ENCODE data around the gene RNF215.

The RNF215 gene

DNA sequence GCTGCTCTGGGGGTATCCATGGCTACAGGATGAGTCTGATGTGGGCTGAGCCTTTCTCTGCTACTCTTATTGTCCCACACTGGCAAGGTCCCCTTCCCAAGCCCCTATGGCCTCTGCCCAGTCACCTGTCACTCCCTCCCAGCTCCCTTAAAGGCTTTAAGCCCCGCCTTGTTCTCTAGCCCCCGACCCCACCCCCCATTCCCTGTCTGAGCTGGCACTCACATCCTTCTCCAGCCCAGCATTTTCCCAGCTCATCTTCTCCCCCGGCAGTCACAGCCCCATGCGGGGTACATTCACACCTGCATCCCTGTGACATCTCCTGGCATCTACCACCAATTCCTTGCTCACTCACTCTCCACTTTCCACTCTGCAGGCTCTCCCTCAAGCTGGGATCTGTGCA lies 42.7 kb upstream of the RNF215 start:
- Histone ChIP-seq H3K4me1 (ENCODE audit: low read length) (peaks cover 2% of the 10 kb centered on the region), H3K79me2 (ENCODE audit: low read length) (no peaks in the 10 kb centered on the region), H3K9me3 (replicated peaks; ENCODE audit: insufficient read depth, low read length) (no peaks in the 10 kb centered on the region), H3K27ac (ENCODE audit: low read length) (no peak overlapping the region), H3K4me3 (ENCODE audit: low read length) (no peak overlapping the region), H3K36me3 (replicated peaks; ENCODE audit: insufficient read depth, low read length) (no peaks in the 10 kb centered on the region), H3K9ac (ENCODE audit: low read length) (no peak overlapping the region), H3K4me2 (ENCODE audit: low read depth, low read length) (no peak overlapping the region), H3K27me3 (replicated peaks; ENCODE audit: insufficient read depth, low read length) (0 out of 2 replicates have a peak, but pooled peaks cover 3% of the 10 kb centered on the region), H3F3A (ENCODE audit: insufficient read depth, low read length) (peaks cover 12% of the 10 kb centered on the region), H3K9me2 (replicated peaks; ENCODE audit: insufficient read depth, low read length) (no peaks in the 10 kb centered on the region), H4K20me1 (ENCODE audit: insufficient read depth, low read length) (no peaks in the 10 kb centered on the region), H2AFZ (ENCODE audit: low read length) (no peak overlapping the region)
- TF ChIP-seq CTCF (IDR thresholded peaks at IDR 0.05; ENCODE audit: low read length): no peak
- no peak for DNase-seq

DNA sequence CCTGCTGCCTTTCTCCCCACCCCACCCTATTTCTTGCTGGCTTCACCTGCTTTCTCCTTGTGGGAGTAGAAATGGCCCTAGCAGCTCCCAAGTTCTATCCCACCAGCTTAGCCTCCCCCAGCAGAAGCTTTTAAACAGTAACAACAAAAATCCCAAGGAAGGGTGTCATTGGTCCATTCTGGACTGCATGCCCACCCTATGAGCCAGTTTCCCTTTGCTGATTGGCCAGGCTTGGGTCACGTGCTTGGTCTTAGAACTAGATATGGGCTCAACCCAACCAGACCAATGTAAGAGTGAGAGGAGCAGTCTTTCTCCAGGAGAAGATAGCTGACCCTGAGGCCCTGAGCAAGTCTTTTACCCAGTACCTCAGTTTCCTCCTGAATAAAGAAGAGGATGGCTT lies 40.7 kb upstream of the RNF215 start:
- Histone ChIP-seq H3K9me2 (replicated peaks; ENCODE audit: insufficient read depth, low read length) (no peaks in the 10 kb centered on the region), H2AFZ (ENCODE audit: low read length) (no peak overlapping the region), H3K9ac (ENCODE audit: low read length) (no peak overlapping the region), H4K20me1 (ENCODE audit: insufficient read depth, low read length) (no peaks in the 10 kb centered on the region), H3K36me3 (replicated peaks; ENCODE audit: insufficient read depth, low read length) (no peaks in the 10 kb centered on the region), H3K79me2 (ENCODE audit: low read length) (peaks cover 6% of the 10 kb centered on the region), H3K27me3 (replicated peaks; ENCODE audit: insufficient read depth, low read length) (no peaks in the 10 kb centered on the region), H3K27ac (ENCODE audit: low read length) (no peak overlapping the region), H3F3A (ENCODE audit: insufficient read depth, low read length) (peaks cover 19% of the 10 kb centered on the region), H3K4me2 (ENCODE audit: low read depth, low read length) (no peak overlapping the region), H3K4me3 (ENCODE audit: low read length) (no peak overlapping the region), H3K9me3 (replicated peaks; ENCODE audit: insufficient read depth, low read length) (no peaks in the 10 kb centered on the region), H3K4me1 (ENCODE audit: low read length) (peaks cover 10% of the 10 kb centered on the region)
- DNase-seq: no peak
- no peak for TF ChIP-seq EZH2phosphoT487 (IDR thresholded peaks at IDR 0.05; ENCODE audit: low read length)
- no peak for TF ChIP-seq EZH2 (optimal IDR thresholded peaks at IDR 0.05; ENCODE audit: low read depth, low read length)
- TF ChIP-seq CTCF (IDR thresholded peaks at IDR 0.05; ENCODE audit: low read length): no peak

DNA sequence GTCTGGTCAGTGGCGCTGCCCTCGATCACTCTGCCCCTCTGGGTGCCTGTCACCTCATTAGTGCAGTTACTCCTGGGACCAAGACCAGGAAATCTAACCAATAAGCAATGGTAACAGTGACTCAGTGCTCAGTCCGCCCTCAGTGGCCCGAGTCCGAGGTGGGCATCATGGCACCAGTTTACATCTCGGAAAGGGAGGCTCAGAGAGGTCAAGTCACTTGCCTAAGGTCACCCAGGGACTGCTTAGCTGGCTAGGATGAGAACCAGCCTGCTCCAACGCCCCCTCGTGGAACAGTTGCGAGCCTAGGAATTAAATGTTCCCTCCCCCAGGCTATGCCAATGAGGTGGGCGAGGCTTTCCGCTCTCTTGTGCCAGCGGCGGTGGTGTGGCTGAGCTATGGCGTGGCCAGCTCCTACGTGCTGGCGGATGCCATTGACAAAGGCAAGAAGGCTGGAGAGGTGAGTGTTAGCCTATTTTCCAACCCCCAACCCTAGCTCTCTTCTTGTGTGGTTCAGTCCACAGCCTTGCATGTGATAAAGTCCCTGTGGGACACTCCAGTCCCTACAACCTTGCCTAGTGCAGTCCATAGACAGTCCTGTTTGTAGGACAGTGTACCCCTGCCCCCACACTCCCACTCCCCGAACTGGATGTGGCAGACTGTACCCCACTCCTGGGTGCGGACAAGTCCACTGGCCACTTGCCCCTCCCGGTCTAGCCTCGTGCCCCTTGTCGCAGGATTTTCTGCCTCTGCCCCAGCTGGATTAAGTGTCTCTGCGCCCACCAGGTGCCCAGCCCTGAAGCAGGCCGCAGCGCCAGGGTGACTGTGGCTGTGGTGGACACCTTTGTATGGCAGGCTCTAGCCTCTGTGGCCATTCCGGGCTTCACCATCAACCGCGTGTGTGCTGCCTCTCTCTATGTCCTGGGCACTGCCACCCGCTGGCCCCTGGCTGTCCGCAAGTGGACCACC lies 39.5 kb upstream of the RNF215 start:
- Histone ChIP-seq H3K27ac (ENCODE audit: low read length) (peak overlapping the region; percentile 58; the same call in 1 of the 2 replicates), H3K27me3 (replicated peaks; ENCODE audit: insufficient read depth, low read length) (no peaks in the 10 kb centered on the region), H3K79me2 (ENCODE audit: low read length) (peaks cover 17% of the 10 kb centered on the region), H3K36me3 (replicated peaks; ENCODE audit: insufficient read depth, low read length) (no peaks in the 10 kb centered on the region), H2AFZ (ENCODE audit: low read length) (peak overlapping the region; percentile 88), H3K4me2 (ENCODE audit: low read depth, low read length) (peak overlapping the region; percentile 95), H3K4me1 (ENCODE audit: low read length) (peaks cover 20% of the 10 kb centered on the region), H3K9me3 (replicated peaks; ENCODE audit: insufficient read depth, low read length) (no peaks in the 10 kb centered on the region), H3K9ac (ENCODE audit: low read length) (peak overlapping the region; percentile 81), H3F3A (ENCODE audit: insufficient read depth, low read length) (peaks cover 19% of the 10 kb centered on the region), H3K4me3 (ENCODE audit: low read length) (peak overlapping the region; percentile 84), H3K9me2 (replicated peaks; ENCODE audit: insufficient read depth, low read length) (no peaks in the 10 kb centered on the region), H4K20me1 (ENCODE audit: insufficient read depth, low read length) (no peaks in the 10 kb centered on the region)
- TF ChIP-seq CTCF (IDR thresholded peaks at IDR 0.05; ENCODE audit: low read length) (peak; percentile 74), EZH2phosphoT487 (IDR thresholded peaks at IDR 0.05; ENCODE audit: low read length) (no peak)
- DNase-seq: peak; percentile 85
